ENCODE results near the gene CASP10. TPM values are rescaled to one million over a fixed set of nuclear protein-coding genes. Genes with fewer than 3 reads are reported as not detected.
"Not testable (repeated sequence)": the region's sequence is repeated elsewhere in the genome, so short reads cannot be mapped to it uniquely, and the experiment has no call there.

CASP10 gene
- 10 to 100 TPM; 22.0 to 22.1 TPM for total RNA-seq

DNA sequence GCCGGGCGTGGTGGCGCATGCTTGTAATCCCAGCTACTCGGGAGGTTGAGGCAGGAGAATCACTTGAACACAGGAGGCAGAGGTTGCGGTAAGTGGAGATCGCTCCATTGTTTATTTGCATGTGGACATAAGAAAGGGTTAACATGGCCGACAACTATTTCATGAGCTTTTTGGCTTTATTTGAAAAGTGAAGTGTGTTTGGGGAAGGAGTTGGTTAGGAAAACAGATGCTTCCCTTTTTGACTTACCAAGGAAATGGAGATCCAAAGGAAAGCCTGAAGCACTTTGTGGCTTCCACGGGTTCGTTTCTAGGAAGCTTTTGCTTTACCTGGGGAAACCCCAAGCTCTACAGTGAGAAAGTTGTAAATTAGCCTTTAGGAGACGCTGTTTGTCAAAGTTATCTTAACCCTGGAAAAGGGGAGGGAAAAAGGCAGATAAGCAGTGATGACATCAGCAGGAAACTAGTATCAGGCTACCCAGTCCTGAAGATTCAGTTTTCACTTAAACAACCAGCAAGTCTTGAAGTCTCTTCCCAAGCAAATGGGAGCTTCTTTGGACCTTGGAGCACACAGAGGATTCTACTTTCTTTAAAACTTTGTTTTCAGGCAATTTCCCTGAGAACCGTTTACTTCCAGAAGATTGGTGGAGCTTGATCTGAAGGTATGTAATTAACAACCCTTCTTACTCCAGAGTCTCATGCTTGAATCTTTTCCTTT lies at the start of gene CASP10:
Gene CASP10, plus strand, starts transcription at position 492 of the 715 bp plus-strand sequence. CDS start 2,637 bp downstream, outside the sequence.
- Mint-ChIP-seq H3K4me1 (ENCODE audit: low read depth) (peaks cover 39% of the 10 kb centered on the region), H3K4me3 (peak within 1 kb of the TSS; percentile 97), H3K27ac (peak within 1 kb of the TSS; percentile 96), H3K36me3 (ENCODE audit: low read depth) (peaks cover 21% of the 10 kb centered on the region), H3K9me3 (no peaks in the 10 kb centered on the region), H3K27me3 (ENCODE audit: low read depth) (no peaks in the 10 kb centered on the region)
- DNase-seq: peak; percentile 32
- CTCF ChIA-PET: interaction anchor here (0.5 to 4.4 kb wide), 32 partner anchors 9 to 606 kb away, joined by 3 to 182 read pairs (median 5); partner anchors contain the start of genes CASP8, CFLAR and ORC2
- intact Hi-C loops (cut with micrococcal nuclease): loop anchor here (1.0 to 10.0 kb wide), 10 partner anchors 29 to 992 kb away; partner anchors contain the start of genes ALS2, BZW1, STRADB and TMEM237

DNA sequence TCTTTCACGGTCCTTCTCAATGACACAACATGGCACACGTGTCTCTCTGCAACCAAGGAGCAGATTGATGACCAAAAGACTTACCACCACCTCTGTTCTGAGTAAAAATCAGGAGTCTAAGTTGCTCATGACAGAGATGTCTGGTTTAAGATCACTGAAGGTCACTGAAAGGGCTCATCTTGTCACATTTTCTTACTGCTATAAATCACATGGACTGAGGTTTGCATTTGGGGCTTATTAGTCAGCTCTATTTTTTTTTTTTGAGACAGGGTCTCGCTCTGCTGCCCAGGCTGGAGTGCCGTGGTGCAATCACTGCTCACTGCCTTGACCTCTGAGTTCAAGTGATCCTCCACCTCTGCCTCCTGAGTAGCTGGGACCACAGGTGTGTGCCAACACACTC lies 47.6 kb upstream of the CASP10 start:
- Mint-ChIP-seq H3K36me3 (ENCODE audit: low read depth) (peaks cover 87% of the 10 kb centered on the region), H3K27me3 (ENCODE audit: low read depth) (no peaks in the 10 kb centered on the region), H3K9me3 (no peaks in the 10 kb centered on the region), H3K4me1 (ENCODE audit: low read depth) (peaks cover 56% of the 10 kb centered on the region), H3K27ac (peak overlapping the region; percentile 77), H3K4me3 (peak overlapping the region; percentile 3)
- intact Hi-C loops (cut with micrococcal nuclease): no loop called here
- DNase-seq: no peak
- CTCF ChIA-PET: interaction anchor here (0.6 to 4.5 kb wide), 5 partner anchors 17 to 1255 kb away, joined by 3 to 12 read pairs (median 4); no protein-coding TSS in a partner anchor

DNA sequence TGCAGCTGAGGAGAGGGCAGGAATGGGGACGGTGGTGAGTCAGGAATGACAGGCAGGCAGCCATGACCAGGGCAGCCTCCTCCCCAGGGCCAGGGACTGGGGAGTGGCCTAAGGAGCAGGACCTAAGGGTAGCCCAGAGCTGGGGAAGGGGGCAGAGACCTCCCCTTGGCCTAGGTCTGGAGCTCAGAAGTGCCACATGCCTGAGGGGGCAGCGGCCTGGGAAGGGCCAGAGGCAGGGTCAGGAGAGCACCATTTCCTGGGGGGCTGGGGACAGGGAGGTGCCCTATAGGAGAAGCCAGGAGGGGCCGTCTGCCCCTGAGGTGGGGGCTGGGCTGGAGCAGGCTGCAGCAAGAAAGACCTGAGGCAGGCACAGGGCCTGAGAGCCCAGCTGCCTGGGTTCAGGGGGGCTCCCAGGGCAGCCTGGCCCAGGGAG lies 46.0 kb upstream of the CASP10 start:
- intact Hi-C loops (cut with micrococcal nuclease): no loop called here
- Mint-ChIP-seq H3K36me3 (ENCODE audit: low read depth) (peaks cover 82% of the 10 kb centered on the region), H3K4me3 (no peak overlapping the region), H3K9me3 (no peaks in the 10 kb centered on the region), H3K27me3 (ENCODE audit: low read depth) (no peaks in the 10 kb centered on the region), H3K27ac (peak overlapping the region; percentile 77), H3K4me1 (ENCODE audit: low read depth) (peaks cover 61% of the 10 kb centered on the region)
- DNase-seq: no peak
- CTCF ChIA-PET: interaction anchor here (4.5 kb wide), 1 partner anchor 21 kb away, joined by 12 read pairs; no protein-coding TSS in a partner anchor

- no peak overlapping the region for H3K4me3 Mint-ChIP-seq
- intact Hi-C loops (cut with micrococcal nuclease): no loop called here
- peaks cover 59% of the 10 kb centered on the region for H3K4me1 Mint-ChIP-seq (ENCODE audit: low read depth)
- CTCF ChIA-PET: interaction anchor here (4.5 kb wide), 1 partner anchor 20 kb away, joined by 12 read pairs; no protein-coding TSS in a partner anchor
- no peak overlapping the region for H3K27ac Mint-ChIP-seq
- H3K9me3 Mint-ChIP-seq: no peaks in the 10 kb centered on the region
- DNase-seq: no peak
- no peaks in the 10 kb centered on the region for H3K27me3 Mint-ChIP-seq (ENCODE audit: low read depth)
- peaks cover 75% of the 10 kb centered on the region for H3K36me3 Mint-ChIP-seq (ENCODE audit: low read depth)
Observed at GRCh38 chr2:201137505-201138400, 45.2 kb upstream of the CASP10 start.

DNA sequence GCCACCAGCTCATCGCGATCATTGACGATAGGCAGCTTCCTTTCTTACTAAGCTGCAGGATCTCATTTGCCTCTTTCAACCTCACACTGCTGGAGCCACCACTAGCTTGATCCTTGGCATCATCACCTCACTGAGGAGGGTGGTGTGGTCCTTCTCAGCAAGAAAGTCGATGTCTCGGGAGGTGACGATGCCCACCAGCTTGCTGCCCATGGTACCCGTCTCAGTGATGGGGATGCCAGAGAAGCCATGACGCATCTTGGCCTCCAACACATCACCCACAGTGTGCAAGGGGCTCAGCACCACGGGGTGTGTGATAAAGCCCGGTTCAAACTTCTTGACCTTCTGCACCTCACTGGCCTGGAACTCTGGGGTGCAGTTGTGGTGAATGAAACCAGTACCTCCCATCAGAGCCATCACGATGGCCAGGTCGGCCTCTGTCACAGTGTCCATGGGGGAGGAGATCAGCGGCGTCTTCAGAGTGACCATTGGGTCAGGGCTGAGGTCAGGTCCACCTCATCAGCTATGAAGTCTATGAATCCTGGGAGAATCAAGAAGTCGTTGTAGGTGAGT lies 44.5 kb upstream of the CASP10 start:
- intact Hi-C loops (cut with micrococcal nuclease): no loop called here
- DNase-seq: no peak
- no peaks in the 10 kb centered on the region for H3K27me3 Mint-ChIP-seq (ENCODE audit: low read depth)
- H3K4me1 Mint-ChIP-seq (ENCODE audit: low read depth): peaks cover 52% of the 10 kb centered on the region
- no peaks in the 10 kb centered on the region for H3K9me3 Mint-ChIP-seq
- CTCF ChIA-PET: interaction anchor here (4.5 kb wide), 1 partner anchor 19 kb away, joined by 12 read pairs; no protein-coding TSS in a partner anchor
- no peak overlapping the region for H3K4me3 Mint-ChIP-seq
- H3K36me3 Mint-ChIP-seq (ENCODE audit: low read depth): peaks cover 67% of the 10 kb centered on the region
- peak overlapping the region; percentile 75 for H3K27ac Mint-ChIP-seq

- CTCF ChIA-PET: not testable (repeated sequence)
Observed at GRCh38 chr2:201138986-201139781, 43.8 kb upstream of the CASP10 start.

GRCh38 chr2:201139836-201140604 lies 42.9 kb upstream of the CASP10 start:
- intact Hi-C loops (cut with micrococcal nuclease): no loop called here
- H3K27ac Mint-ChIP-seq: no peak overlapping the region
- no peaks in the 10 kb centered on the region for H3K27me3 Mint-ChIP-seq (ENCODE audit: low read depth)
- H3K4me3 Mint-ChIP-seq: no peak overlapping the region
- peaks cover 42% of the 10 kb centered on the region for H3K4me1 Mint-ChIP-seq (ENCODE audit: low read depth)
- H3K9me3 Mint-ChIP-seq: no peaks in the 10 kb centered on the region
- no peak for DNase-seq
- H3K36me3 Mint-ChIP-seq (ENCODE audit: low read depth): peaks cover 55% of the 10 kb centered on the region
- CTCF ChIA-PET: no interaction called here

More at GRCh38 chr2:201138986-201139781, 43.8 kb upstream of the CASP10 start:
- H3K27me3 Mint-ChIP-seq (ENCODE audit: low read depth); DNase-seq; H3K4me3 Mint-ChIP-seq; H3K9me3 Mint-ChIP-seq; intact Hi-C loops (cut with micrococcal nuclease): not testable (repeated sequence)
- Mint-ChIP-seq H3K27ac (peak overlapping the region; percentile 75), H3K36me3 (ENCODE audit: low read depth) (peaks cover 61% of the 10 kb centered on the region), H3K4me1 (ENCODE audit: low read depth) (peaks cover 47% of the 10 kb centered on the region)

DNA sequence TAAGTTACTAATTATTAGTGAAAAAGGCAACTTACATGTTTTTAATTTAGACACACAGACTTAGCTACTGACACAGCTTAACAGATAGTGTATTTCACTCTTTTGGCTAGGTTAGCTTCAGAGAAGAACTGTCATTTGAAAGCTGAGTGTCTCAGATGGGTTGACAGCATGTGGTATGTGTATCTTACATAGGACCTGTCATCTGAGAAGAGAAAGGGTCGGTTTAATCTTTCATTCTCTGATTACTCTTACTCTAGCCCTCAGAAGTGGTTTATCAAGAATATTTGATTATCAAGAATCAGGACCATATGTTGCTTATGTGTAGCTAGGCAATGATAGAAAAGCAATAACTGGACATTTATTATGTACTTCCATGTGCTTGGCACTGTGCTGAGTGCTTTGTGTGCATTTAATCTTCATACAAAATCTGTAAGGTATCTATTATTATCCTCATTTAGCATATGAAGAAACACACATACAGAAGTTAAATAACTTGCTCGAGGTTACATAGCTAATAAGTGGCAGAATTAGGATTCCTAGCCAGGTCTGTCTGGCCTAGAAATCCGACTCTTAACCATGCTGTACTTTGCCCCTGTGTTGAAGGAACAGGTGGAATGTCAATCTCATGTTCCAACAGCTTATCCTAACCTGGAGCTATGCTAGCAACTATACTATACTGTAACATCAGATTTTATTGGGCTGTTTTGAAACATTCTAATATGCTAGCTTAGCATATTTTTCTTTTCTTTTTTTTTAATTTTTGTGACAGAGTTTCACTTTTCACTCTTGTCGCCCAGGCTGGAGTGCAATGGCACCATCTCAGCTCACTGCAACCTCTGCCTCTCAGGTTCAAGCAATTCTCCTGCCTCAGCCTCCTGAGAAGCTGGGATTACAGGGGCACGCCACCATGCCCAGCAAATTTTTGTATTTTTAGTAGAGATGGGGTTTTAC lies 38.6 kb upstream of the CASP10 start:
- CTCF ChIA-PET: interaction anchor here (0.6 to 2.7 kb wide), 7 partner anchors 10 to 307 kb away, joined by 3 to 15 read pairs (median 3); partner anchors contain the start of gene TRAK2
- H3K27ac Mint-ChIP-seq: no peak overlapping the region
- no peak for DNase-seq
- H3K9me3 Mint-ChIP-seq: no peaks in the 10 kb centered on the region
- H3K4me1 Mint-ChIP-seq (ENCODE audit: low read depth): peaks cover 20% of the 10 kb centered on the region
- no peak overlapping the region for H3K4me3 Mint-ChIP-seq
- peaks cover 29% of the 10 kb centered on the region for H3K36me3 Mint-ChIP-seq (ENCODE audit: low read depth)
- intact Hi-C loops (cut with micrococcal nuclease): no loop called here
- no peaks in the 10 kb centered on the region for H3K27me3 Mint-ChIP-seq (ENCODE audit: low read depth)

DNA sequence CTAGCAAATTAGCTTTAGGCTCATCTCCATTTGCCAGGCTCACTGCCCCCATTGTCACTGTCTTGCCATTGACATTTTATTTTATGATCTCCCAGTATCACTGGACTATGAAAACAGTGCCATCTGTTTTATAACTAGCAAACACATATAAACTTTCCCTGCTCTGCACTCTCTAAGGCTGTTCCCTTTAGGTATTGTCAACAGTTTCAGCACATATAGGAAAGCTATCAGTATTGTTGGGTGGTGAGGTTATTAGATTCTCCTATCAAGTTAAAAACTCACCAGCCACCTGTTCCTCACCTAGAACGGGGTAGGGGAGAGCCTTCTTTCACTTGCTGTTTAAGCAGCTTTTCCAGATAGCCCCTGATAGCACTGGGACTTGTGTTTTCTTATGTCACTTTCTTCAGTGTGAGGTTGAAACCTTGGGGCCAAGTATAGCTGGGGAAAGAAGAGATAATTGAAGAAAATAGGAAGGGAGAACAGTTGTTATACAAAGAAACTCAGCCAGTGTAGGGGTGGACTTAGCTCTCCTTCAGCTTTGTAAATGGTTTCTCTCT lies 34.4 kb upstream of the CASP10 start:
- Mint-ChIP-seq H3K27ac (peak overlapping the region; percentile 17), H3K9me3 (no peaks in the 10 kb centered on the region), H3K4me1 (ENCODE audit: low read depth) (peaks cover 38% of the 10 kb centered on the region), H3K36me3 (ENCODE audit: low read depth) (peaks cover 36% of the 10 kb centered on the region), H3K27me3 (ENCODE audit: low read depth) (no peaks in the 10 kb centered on the region), H3K4me3 (no peak overlapping the region)
- intact Hi-C loops (cut with micrococcal nuclease): no loop called here
- DNase-seq: no peak
- CTCF ChIA-PET: interaction anchor here (0.8 to 1.2 kb wide), 3 partner anchors 10 to 84 kb away, joined by 3 to 6 read pairs (median 3); no protein-coding TSS in a partner anchor

Measured in activated naive CD4-positive, alpha-beta T cell treated with anti-CD3 and anti-CD28 coated beads for 36 hours (primary cell).